ENCODE measurements around the gene IGF2BP2.

IGF2BP2 gene

DNA sequence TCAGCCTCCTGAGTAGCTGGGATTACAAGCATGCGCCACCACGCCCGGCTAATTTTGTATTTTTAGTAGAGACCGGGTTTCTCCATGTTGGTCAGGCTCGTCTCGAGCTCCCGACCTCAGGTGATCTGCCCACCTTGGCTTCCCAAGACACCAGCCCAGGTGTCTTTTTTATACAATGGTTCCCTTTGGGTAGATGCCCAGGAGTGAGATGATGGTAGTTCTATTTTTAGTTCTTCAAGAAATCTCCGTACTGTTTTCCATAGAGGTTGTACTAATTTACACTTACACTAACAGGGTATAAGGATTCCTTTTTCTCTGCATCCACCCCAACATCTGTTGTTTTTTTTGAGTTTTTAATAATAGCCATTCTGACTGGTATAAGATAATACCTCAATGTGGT lies 94.3 kb downstream of the IGF2BP2 start:
- DNase-seq (ENCODE audit: low read depth): no peak
- no peak overlapping the region for H3K4me3 ChIP-seq (ENCODE audit: control insufficient read depth, low read depth, low read length)
- no peak for TF ChIP-seq CTCF (IDR thresholded peaks at IDR 0.05; ENCODE audit: control insufficient read depth, insufficient read depth, low read depth, low read length, missing control alignments)

- TF ChIP-seq CTCF (IDR thresholded peaks at IDR 0.05; ENCODE audit: control insufficient read depth, insufficient read depth, low read depth, low read length, missing control alignments): no peak
- no peak overlapping the region for H3K4me3 ChIP-seq (ENCODE audit: control insufficient read depth, low read depth, low read length)
- peak; percentile 71 for DNase-seq (ENCODE audit: low read depth)
Observed at GRCh38 chr3:185729337-185730055, 95.3 kb downstream of the IGF2BP2 start.

- no peak for DNase-seq (ENCODE audit: low read depth)
- no peak for TF ChIP-seq CTCF (IDR thresholded peaks at IDR 0.05; ENCODE audit: control insufficient read depth, insufficient read depth, low read depth, low read length, missing control alignments)
Observed at GRCh38 chr3:185728630-185729336, 96.1 kb downstream of the IGF2BP2 start.

GRCh38 chr3:185727873-185728272 lies 97.0 kb downstream of the IGF2BP2 start:
- H3K4me3 ChIP-seq (ENCODE audit: control insufficient read depth, low read depth, low read length): no peak overlapping the region
- DNase-seq (ENCODE audit: low read depth): no peak
- no peak for TF ChIP-seq CTCF (IDR thresholded peaks at IDR 0.05; ENCODE audit: control insufficient read depth, insufficient read depth, low read depth, low read length, missing control alignments)

More at GRCh38 chr3:185728630-185729336, 96.1 kb downstream of the IGF2BP2 start:
- H3K4me3 ChIP-seq (ENCODE audit: control insufficient read depth, low read depth, low read length): no peak overlapping the region

DNA sequence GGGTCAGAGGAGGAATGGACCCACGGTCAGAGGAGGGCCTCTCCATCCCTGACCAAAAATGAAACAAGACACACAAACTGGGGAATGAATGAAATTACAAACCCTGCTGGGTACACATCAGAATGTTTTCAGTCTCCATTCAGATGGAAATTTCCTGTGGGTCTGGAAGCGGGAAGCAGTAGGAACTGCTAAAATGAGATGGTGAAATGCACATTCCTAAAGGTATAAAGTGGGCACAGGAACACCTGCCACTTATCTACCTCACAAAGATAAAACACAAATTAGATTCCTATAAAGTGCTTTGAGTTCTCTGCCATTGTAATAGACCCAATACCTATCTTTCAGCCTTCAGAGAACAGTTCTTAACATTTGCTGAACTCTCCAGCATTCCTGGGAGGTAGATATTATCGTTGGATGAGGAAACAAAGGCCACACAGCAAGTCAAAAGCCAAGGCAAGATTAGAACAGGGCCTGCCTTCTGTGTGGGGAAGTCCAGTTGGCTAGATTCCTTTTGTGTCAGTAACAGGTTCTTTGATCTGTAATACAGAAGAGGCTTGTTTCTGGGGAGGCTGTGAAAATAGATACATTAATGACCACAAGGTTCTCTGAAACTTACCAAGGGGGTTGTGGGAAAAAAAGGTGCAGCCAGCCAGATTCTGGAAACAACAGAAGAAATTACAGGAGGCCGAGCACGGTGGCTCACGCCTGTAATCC lies 98.4 kb downstream of the IGF2BP2 start:
- TF ChIP-seq CTCF (IDR thresholded peaks at IDR 0.05; ENCODE audit: control insufficient read depth, insufficient read depth, low read depth, low read length, missing control alignments): no peak
- no peak for DNase-seq (ENCODE audit: low read depth)

DNA sequence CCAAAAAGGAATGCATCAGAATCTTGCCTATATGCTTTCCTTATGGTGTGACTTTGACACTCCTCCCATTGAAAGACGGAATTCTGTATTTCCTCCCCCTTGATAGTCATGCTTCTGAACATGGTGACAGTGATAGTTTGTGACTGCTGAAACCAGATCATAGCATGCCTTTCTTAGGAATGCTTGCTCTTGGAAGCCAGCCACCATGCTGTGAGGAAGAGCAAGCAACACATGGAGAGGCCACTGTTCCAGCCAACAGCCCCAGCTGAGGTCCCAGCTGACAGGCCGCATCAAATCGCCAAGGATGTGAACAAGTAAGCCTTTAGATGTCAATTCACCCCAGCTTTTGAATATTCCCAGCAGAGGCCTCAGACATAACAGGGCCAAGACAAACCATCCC lies 100.1 kb downstream of the IGF2BP2 start:
- DNase-seq (ENCODE audit: low read depth): no peak
- no peak for TF ChIP-seq CTCF (IDR thresholded peaks at IDR 0.05; ENCODE audit: control insufficient read depth, insufficient read depth, low read depth, low read length, missing control alignments)
- no peak overlapping the region for H3K4me3 ChIP-seq (ENCODE audit: control insufficient read depth, low read depth, low read length)

More for the DNA sequence above, 98.4 kb downstream of the IGF2BP2 start:
- no peak overlapping the region for H3K4me3 ChIP-seq (ENCODE audit: control insufficient read depth, low read depth, low read length)

Measured in AG09309 (cell line).